Esophagus muscularis mucosa (tissue), 4 donors: ENCODE measurements around the gene PLEKHA7.
"Not testable (repeated sequence)": the region's sequence is repeated elsewhere in the genome, so short reads cannot be mapped to it uniquely, and the experiment has no call there.

Source experiments
- CTCF ChIP-seq, 3 experiments: fragments of 200-600 bp in 2 of 3; fragments of 450-650 bp in 1 of 3; sonication (generic) in 2 of 3; IDR thresholded peaks; one replicate each; pipeline ENCODE4 v1.5.1; 2017 to 2019; ENCODE audit warnings: antibody characterized with exemption in 3 of 3, mild to moderate bottlenecking in 2 of 3, moderate library complexity in 1 of 3
- EP300 ChIP-seq: sonication (generic); formaldehyde crosslinking; IDR thresholded peaks from one replicate; pipeline ENCODE4 v1.6.1; 2017; ENCODE audit warnings: antibody characterized with exemption
- POLR2A ChIP-seq: fragments of 450-650 bp; IDR thresholded peaks from one replicate; pipeline ENCODE4 v1.6.1; 2017; ENCODE audit warnings: antibody characterized with exemption, moderate library complexity, mild to moderate bottlenecking, low read depth

DNA sequence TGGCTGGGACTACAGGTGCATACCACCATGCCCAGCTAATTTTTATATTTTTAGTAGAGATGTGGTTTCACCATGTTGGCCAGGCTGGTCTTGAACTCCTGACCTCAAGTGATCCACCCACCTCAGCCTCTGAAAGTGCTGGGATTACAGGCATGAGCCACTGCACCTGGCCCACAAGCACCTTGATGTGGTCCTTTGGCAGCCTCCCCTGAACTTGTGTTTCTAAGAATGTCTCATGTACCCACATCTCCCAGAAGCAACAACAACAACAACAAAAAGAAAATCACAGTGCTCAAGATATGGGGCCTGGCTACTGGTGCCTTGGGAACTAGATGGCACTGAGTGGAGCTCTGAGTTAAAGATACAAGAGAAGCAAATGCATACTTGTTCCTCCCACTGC lies 51.6 kb downstream of the PLEKHA7 start:
- TF ChIP-seq CTCF (IDR thresholded peaks at IDR 0.05); POLR2A; EP300: not testable (repeated sequence)
